Endothelial cell (in vitro differentiated cells): Measurements from ENCODE around the gene RPGRIP1. TPM values are rescaled to one million over a fixed set of nuclear protein-coding genes. Genes with fewer than 3 reads are reported as not detected.

Source experiments
- DNase-seq: peaks from one replicate; pipeline ENCODE4 v3.0.0; 2021; ENCODE audit warnings: low spot score
- H3K27ac Mint-ChIP-seq: one replicate; pipeline ENCODE4 v1.8.0; 2021; ENCODE audit warnings: mixed read lengths, inconsistent platforms; ENCODE audit not compliant: unreplicated experiment
- H3K27me3 Mint-ChIP-seq: one replicate; pipeline ENCODE4 v1.8.0; 2021; ENCODE audit warnings: mild to moderate bottlenecking, moderate library complexity, mixed read lengths, inconsistent platforms; ENCODE audit not compliant: unreplicated experiment
- H3K36me3 Mint-ChIP-seq: one replicate; pipeline ENCODE4 v1.8.0; 2021; ENCODE audit warnings: mild to moderate bottlenecking, low read depth, mixed read lengths, inconsistent platforms; ENCODE audit not compliant: unreplicated experiment
- H3K4me1 Mint-ChIP-seq: one replicate; pipeline ENCODE4 v1.8.0; 2021; ENCODE audit warnings: mild to moderate bottlenecking, mixed read lengths, inconsistent platforms; ENCODE audit not compliant: unreplicated experiment
- H3K4me3 Mint-ChIP-seq: one replicate; pipeline ENCODE4 v1.8.0; 2021; ENCODE audit warnings: mild to moderate bottlenecking, mixed read lengths, inconsistent platforms; ENCODE audit not compliant: unreplicated experiment
- H3K9me3 Mint-ChIP-seq: one replicate; pipeline ENCODE4 v1.8.0; 2021; ENCODE audit warnings: mixed read lengths, inconsistent platforms; ENCODE audit not compliant: unreplicated experiment
- total RNA-seq: library from RNA; stranded (reverse); fragmentation: NEBNext Ultra II Directional; extraction: Animal tissue kit (Norgen Biotek cat#: 25700); gene quantifications from one replicate; pipeline ENCODE4 v1.2.1, GENCODE V29; 2021; ENCODE audit not compliant: unreplicated experiment
- TF ChIP-seq, protein P1 (sequence below): fragments of 200-600 bp; sonication (generic); IDR thresholded peaks from one replicate; pipeline ENCODE4 v1.5.0; 2021; ENCODE audit warnings: antibody characterized with exemption; ENCODE audit not compliant: unreplicated experiment

The RPGRIP1 gene
- total RNA-seq, 1 donor from 2014 or later: 1.5 TPM

DNA sequence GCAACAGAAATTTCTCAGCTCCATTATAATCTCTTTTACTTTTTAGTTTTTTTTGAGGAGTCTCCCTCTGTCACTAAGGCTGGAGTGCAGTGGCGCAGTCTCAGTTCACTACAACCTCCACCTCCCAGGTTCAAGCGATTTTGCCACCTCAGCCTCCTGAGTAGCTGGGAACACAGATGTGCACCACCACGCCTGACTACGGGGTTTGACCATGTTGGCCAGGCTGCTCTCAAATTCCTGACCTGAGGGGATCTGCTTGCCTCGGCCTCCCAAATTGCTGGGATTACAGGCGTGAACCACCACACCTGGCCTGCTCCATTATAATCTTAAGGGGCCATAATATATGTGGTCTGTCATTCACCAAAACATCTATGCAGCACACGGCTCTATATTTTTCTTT is 34.1 kb upstream of the RPGRIP1 start:
- peaks cover 2% of the 10 kb centered on the region for H3K27me3 Mint-ChIP-seq
- H3K36me3 Mint-ChIP-seq: peaks cover 16% of the 10 kb centered on the region
- peaks cover 3% of the 10 kb centered on the region for H3K4me1 Mint-ChIP-seq
- no peak overlapping the region for H3K4me3 Mint-ChIP-seq
- TF ChIP-seq, protein P1, sequence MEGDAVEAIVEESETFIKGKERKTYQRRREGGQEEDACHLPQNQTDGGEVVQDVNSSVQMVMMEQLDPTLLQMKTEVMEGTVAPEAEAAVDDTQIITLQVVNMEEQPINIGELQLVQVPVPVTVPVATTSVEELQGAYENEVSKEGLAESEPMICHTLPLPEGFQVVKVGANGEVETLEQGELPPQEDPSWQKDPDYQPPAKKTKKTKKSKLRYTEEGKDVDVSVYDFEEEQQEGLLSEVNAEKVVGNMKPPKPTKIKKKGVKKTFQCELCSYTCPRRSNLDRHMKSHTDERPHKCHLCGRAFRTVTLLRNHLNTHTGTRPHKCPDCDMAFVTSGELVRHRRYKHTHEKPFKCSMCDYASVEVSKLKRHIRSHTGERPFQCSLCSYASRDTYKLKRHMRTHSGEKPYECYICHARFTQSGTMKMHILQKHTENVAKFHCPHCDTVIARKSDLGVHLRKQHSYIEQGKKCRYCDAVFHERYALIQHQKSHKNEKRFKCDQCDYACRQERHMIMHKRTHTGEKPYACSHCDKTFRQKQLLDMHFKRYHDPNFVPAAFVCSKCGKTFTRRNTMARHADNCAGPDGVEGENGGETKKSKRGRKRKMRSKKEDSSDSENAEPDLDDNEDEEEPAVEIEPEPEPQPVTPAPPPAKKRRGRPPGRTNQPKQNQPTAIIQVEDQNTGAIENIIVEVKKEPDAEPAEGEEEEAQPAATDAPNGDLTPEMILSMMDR: no peak
- no peak overlapping the region for H3K27ac Mint-ChIP-seq
- H3K9me3 Mint-ChIP-seq: no peaks in the 10 kb centered on the region
- DNase-seq: no peak

DNA sequence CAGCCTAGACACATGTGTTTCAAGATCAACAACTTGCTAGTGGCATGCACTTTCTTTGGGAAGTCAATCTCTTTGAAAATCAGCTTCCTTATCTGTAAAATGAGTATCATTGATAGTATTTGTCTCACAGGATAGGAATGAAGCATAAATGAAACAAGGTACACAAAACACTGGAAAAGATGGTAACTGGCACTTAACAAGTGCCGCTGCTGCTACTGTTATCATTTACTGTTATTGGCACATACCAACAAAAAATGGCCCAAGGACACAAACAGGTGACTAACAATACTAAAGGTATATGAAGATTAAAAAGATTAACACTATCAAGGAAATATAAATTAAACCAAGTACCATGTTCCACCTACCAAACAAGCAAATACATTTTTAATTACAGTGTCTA is 31.5 kb upstream of the RPGRIP1 start:
- Mint-ChIP-seq H3K4me1 (no peaks in the 10 kb centered on the region), H3K27me3 (no peaks in the 10 kb centered on the region), H3K4me3 (peak overlapping the region; percentile 33), H3K36me3 (peaks cover 27% of the 10 kb centered on the region), H3K27ac (peak overlapping the region; percentile 58), H3K9me3 (no peaks in the 10 kb centered on the region)
- DNase-seq: no peak
- TF ChIP-seq, protein P1: no peak

DNA sequence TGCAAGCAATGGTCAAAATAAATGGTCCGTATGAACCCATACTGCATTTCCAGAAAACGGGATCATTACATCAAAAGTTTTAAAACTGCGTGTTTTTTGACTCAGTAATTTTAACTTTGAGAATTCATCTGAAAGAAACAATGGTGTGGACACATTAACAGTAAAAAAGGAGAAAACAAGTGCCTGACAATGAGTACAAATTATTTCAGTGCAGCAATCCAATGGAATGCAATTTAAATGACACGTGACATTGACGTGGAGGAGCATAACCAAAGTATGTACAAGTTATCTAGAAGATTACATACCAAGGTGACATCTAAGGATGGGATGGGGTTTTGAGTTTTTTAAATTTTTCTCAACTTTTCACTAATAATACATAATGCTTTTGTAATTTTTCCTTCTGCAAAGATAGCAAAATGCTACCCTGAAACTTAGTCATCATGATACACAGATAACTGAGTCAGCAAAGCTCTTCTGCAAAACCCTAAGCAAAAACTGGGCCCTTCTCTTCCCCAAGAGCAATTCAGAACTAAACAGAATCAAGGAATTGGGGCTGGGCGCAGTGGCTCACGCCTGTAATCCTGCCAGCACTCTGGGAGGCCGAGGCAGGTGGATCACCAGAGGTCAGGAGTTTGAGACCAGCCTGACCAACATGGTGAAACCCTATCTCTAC is 31.0 kb upstream of the RPGRIP1 start:
- H3K27me3 Mint-ChIP-seq: no peaks in the 10 kb centered on the region
- DNase-seq: no peak
- no peaks in the 10 kb centered on the region for H3K4me1 Mint-ChIP-seq
- no peak overlapping the region for H3K27ac Mint-ChIP-seq
- H3K36me3 Mint-ChIP-seq: peaks cover 27% of the 10 kb centered on the region
- H3K4me3 Mint-ChIP-seq: no peak overlapping the region
- TF ChIP-seq, protein P1: no peak
- no peaks in the 10 kb centered on the region for H3K9me3 Mint-ChIP-seq

DNA sequence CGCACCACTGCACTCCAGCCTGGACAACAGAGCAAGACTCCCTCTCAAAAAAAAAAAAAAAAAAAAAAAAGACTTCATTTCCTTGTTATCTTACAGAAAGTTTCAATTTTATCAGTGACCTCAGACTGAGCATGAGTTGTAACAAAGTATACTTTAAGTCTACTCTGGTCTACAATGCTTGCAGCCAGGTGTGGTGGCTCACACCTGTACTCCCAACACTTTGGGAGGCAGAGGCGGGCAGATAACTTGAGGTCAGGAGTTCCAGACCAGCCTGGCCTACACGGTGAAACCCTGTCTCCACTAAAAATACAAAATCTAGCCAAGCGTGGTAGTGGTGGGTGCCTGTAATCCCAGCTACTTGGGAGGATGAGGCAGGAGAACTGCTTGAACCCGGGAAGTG is 28.7 kb upstream of the RPGRIP1 start:
- no peaks in the 10 kb centered on the region for H3K9me3 Mint-ChIP-seq
- H3K27ac Mint-ChIP-seq: no peak overlapping the region
- no peak overlapping the region for H3K4me3 Mint-ChIP-seq
- no peaks in the 10 kb centered on the region for H3K27me3 Mint-ChIP-seq
- TF ChIP-seq, protein P1: no peak
- DNase-seq: no peak
- no peaks in the 10 kb centered on the region for H3K4me1 Mint-ChIP-seq
- H3K36me3 Mint-ChIP-seq: peaks cover 26% of the 10 kb centered on the region

DNA sequence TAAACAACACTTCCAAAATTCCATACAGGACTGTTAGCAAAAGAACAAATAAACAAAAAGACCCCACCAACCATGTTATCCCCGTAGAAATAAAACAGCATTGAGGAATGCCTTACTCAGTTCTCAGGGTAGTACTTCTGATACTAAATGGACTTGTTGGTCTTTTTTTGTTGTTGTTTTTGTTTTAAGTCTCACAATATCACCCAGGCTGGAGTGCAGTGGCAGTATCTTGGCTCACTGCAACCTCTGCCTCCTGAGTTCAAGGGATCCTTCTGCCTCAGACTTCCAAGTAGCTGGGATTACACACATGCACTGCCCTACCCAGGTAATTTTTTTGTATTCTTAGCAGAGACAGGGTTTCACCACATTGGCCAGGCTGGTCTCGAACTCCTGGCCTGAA is 27.7 kb upstream of the RPGRIP1 start:
- H3K27ac Mint-ChIP-seq: no peak overlapping the region
- no peaks in the 10 kb centered on the region for H3K9me3 Mint-ChIP-seq
- peaks cover 29% of the 10 kb centered on the region for H3K36me3 Mint-ChIP-seq
- H3K27me3 Mint-ChIP-seq: no peaks in the 10 kb centered on the region
- H3K4me3 Mint-ChIP-seq: no peak overlapping the region
- no peaks in the 10 kb centered on the region for H3K4me1 Mint-ChIP-seq
- TF ChIP-seq, protein P1: no peak
- DNase-seq: no peak
